GM18907 (cell line): ENCODE measurements around the gene KCNIP1.
"Not testable (repeated sequence)": the region's sequence is repeated elsewhere in the genome, so short reads cannot be mapped to it uniquely, and the experiment has no call there.

Experiments used
- ATAC-seq: cut with Tn5 transposase; IDR thresholded peaks from one replicate; pipeline ENCODE4 v1.9.1; 2021; ENCODE audit warnings: mild to moderate bottlenecking, moderate library complexity; ENCODE audit not compliant: unreplicated experiment

KCNIP1 gene

DNA sequence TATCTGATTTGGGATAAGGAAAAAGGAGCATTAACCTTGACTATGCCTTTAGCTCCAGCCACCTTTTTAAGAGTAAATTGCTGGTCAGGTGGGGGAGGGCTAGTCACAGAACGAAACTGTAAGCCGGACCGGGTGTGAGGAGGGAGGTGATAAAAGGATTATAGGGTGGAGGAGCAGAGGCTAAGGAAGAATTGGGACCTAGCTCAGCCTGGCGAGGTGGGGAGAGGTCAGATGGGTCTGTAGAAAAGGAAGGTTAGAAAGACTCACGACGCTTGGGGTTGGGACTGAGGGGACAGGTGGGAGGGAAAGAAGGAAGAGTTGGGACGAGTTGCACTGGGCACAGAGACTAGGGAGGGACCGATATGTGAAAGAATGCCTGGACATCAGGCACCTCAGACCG is 262.0 kb downstream of the KCNIP1 start:
- ATAC-seq = not testable (repeated sequence)

GRCh38 chr5:170769246-170769645 is 265.4 kb downstream of the KCNIP1 start:
- ATAC-seq = no peak

DNA sequence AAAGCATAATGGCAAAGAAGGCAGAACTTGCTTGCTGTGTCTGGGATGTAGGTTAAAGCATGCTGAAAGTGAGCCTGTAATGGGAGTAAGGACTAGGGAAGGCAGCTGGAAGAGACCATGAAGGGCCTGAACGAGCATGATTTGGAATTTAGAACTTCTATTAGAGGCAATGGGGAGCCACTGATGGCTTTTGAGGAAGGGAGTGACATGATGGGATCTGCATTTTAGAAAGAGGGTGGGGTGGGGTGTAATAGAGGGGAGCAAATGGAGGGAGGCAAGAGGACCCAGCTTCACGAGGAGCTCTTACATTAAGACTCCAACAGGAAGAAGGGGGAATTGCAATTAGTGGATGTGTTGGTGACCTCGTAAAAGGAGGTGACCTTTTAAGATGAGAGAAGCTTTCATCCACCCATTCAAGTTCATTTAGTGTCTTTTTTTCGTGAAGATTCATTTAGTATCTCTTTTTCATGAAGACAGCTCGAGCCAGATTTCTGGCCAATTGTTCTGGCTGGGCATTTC is 266.1 kb downstream of the KCNIP1 start:
- ATAC-seq = no peak

GRCh38 chr5:170771496-170771895 is 267.7 kb downstream of the KCNIP1 start:
- ATAC-seq = no peak

DNA sequence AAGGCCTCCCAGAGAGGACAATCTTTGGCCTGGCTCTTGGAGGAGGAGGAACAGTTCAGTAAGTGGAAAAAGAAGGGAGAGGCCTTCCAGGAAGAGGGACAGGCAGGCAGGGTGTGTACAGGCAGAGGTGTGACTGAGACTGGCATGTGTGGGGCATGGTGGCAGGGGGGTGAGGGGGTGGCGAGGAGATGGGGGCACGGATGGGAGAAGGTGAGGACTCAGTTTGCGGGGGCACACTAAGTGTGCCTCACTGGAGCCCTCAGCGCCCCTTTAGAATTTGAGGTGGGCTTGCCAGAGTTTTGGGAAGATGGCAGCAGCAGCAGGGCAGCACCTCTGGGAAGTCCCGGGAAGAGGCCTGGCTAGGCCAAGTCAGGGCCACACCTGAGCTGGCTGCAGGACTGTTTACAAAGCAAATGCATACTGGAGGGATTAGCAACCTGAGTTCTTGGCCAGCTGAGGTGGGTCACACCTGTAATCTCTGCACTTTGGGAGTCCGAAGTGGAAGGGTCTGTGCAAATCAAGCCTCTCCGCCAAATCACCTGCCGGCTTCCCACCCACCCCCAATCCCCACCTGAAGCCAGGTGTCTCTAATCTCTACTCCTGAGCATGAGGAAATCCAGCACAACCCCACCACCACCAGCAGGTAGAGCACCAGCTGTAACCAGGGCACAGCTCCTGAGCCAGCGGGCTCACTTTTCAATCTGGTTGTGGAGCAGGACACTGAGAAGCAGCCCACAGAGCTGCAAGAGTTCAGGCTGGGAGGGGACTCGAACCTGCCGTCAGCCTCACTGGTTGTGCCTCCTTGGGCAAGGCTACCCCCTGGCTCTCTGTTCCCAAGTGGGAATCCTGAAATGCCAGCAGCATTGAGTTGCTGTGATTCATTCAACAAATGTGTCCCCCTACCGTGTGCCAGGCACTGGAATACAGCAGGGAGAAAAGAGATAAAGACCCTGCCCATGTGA is 269.5 kb downstream of the KCNIP1 start:
- ATAC-seq = no peak

- no peak for ATAC-seq
Measured at GRCh38 chr5:170774831-170775230, 271.0 kb downstream of the KCNIP1 start.

- no peak for ATAC-seq
Measured at GRCh38 chr5:170781946-170782345, 278.1 kb downstream of the KCNIP1 start.

- ATAC-seq = no peak
Measured at GRCh38 chr5:170782438-170782837, 278.6 kb downstream of the KCNIP1 start.

GRCh38 chr5:170783498-170784247 is 279.9 kb downstream of the KCNIP1 start, which contains the start of gene GABRP:
GABRP (plus strand) TSS chr5:170783725; CDS start chr5:170788616, 4,891 bp downstream.
- ATAC-seq = no peak

DNA sequence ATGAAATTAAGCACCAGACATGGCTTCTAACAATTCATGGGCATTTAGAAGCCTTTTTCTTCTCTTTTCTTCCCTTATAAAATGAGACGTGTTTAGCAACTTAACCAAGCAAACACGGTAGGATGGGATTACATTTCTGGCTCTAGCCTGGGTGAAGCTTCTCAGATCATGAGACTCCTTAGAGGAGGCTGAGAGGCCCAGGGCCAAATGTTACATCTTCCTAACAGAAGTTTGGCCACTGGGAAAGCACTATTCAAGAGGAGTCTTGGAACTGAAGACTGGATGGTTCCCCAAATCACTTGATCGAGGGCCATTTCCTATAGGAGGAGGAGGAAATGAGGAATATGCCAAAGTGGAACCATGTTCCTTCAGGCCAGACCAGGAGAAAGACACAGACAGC is 281.6 kb downstream of the KCNIP1 start:
- no peak for ATAC-seq
